Right renal pelvis (tissue), 4 donors: Measurements from ENCODE around the gene PDCD1LG2. TPM values are rescaled to one million over a fixed set of nuclear protein-coding genes. Genes with fewer than 3 reads are reported as not detected.
"Not testable (repeated sequence)": the region's sequence is repeated elsewhere in the genome, so short reads cannot be mapped to it uniquely, and the experiment has no call there.

Experiments
- DNase-seq, 4 donors: peaks; one replicate each; pipeline ENCODE4 v3.0.0-alpha.2; 2013; ENCODE audit warnings: low read depth in 4 of 4, low spot score in 3 of 4, missing footprints in 1 of 4
- polyA plus RNA-seq, 4 donors: library from polyadenylated mRNA; unstranded; fragments of 120-200 nt; gene quantifications; one replicate each; pipeline ENCODE4 v1.2.1, GENCODE V29; 2013; ENCODE audit not compliant: insufficient read length in 4 of 4

PDCD1LG2 gene
- polyA plus RNA-seq, 4 donors, result 0.09 to 0.13 TPM; not detected in 2

GRCh38 chr9:5493679-5494511 lies 16.4 kb upstream of the PDCD1LG2 start:
- no peak for DNase-seq

DNA sequence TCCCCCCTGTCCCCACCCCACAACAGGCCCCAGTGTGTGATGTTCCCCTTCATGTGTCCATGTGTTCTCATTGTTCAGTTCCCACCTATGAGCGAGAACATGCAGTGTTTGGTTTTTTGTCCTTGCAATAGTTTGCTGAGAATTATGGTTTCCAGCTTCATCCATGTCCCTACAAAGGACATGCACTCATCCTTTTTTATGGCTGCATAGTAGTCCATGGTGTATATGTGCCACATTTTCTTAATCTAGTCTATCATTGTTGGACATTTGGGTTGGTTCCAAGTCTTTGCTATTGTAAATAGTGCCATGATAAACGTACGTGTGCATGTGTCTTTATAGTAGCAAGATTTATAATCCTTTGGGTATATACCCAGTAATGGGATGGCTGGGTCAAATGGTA lies 15.6 kb upstream of the PDCD1LG2 start:
- DNase-seq, result not testable (repeated sequence)

GRCh38 chr9:5499157-5499556 lies 11.2 kb upstream of the PDCD1LG2 start:
- no peak for DNase-seq

DNA sequence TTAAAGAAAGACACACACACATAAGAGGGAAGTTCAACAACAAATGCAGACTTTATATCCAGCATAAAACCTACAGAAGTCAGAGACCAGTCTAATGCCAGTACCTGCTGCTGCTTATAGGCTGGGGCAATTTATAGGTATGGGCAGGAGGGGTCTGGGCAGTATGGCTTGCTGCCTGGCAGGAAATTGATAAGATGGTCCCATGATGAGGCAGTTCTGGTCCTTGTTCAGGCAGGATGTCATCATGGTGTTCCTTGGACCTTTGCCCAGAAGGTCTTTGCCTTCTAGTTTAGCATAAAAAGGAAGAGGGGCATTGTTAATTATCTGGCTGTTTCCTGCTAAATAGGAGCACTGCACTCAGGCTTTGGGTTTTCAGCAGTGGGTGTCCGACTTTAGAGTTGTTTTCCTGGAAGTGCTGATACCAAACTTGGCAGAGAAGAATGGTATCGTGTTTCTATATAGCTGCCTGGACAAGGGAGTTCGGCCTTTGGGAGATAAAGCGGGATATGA lies 10.4 kb upstream of the PDCD1LG2 start:
- peak in 3 of 4 donors; percentile 4 to 10 (median 7) for DNase-seq

- no peak for DNase-seq
These were observed 9.7 kb upstream of the PDCD1LG2 start for GRCh38 chr9:5500441-5501235.

- no peak for DNase-seq
These were observed 7.8 kb upstream of the PDCD1LG2 start for GRCh38 chr9:5502553-5502952.

DNA sequence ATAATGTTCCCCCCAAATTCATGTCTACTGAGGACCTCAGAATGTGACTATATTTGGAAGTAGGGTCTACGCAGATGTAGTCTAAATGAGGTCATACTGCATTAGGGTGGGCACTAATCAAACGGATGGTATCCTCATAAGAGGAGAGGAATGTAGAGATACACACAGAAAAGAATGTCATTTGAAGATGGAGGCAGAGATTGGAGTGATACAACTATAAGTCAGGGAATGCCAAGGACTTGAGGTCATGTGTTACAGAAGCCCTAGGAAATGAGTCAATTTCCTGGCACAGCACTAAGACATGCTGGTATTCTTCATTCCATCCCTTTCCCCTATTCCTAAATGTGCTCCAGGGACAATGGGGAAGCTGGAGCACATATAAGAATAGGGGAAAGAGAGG lies 758 bp upstream of the PDCD1LG2 start:
- DNase-seq, result no peak

GRCh38 chr9:5510989-5511388 lies 658 bp downstream of the PDCD1LG2 start:
- DNase-seq, result no peak

GRCh38 chr9:5511476-5511875 lies 1.1 kb downstream of the PDCD1LG2 start:
- DNase-seq, result no peak

GRCh38 chr9:5511935-5512580 lies 1.7 kb downstream of the PDCD1LG2 start:
- DNase-seq, result no peak

DNA sequence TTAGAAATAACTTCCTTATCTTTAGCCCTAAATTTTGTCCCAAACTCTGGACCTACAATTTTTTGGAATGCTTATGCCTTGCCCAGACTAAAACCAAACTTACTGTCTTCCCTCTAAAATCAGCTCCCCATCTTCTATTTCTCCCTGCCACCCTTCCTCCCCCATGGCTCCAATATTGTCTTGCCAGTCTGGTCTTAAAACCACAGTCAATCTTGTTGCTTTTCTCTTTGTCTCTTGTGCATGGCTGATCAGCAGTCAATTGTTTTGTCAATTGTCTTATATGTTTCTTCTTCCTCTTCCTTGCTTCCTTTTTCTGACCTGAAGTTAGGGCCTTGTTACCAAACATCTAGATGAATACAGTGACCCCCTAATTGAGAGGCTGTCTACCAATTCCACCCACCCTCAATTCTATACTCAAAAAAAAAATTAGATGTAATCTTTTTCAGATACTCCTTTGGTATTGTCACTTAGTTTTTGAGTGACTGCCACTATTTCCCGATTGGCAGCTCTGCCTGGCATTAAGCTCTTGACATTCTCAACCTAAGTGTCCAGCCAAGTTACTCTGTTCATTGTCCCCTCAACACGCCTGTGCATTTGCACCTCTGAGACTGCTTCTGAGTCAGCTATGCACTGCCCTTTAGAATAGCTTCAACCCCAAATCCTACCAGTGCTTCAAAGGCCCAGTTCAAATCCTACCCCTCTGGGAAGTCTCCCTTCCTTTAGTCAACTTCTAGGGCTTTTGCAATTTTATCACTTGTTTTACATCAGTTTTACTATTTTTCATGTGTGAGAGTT lies 2.5 kb downstream of the PDCD1LG2 start:
- DNase-seq, result no peak

DNA sequence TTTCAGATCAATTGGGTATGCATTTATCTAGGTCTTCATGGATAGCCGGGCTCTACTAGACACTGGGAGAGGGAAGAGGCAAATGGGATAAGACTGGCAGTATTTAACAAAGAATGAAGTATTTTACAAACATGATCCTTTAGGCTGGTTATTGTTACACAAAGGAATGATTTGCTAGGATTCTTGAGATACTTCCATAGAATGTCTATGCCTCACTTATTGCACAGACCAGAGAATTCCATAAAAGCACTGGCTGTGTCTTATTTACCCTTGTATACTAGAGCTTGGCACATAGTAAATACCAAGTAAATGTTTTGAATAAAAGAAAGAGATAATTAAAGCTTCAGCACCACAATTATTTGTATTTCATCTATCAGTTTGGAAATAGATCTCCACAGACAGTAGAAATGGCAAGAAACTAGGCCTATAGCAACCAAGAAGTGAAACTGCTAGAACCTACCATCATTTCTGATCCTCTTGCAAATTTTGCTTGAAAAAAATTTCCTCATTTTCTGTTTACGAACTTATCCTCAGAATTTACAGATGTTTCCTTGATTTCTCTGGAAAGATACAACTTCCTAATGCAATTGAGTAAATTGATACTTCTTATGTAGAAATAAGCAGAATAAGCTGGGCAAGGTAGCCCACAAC lies 3.8 kb downstream of the PDCD1LG2 start:
- DNase-seq, result no peak

DNA sequence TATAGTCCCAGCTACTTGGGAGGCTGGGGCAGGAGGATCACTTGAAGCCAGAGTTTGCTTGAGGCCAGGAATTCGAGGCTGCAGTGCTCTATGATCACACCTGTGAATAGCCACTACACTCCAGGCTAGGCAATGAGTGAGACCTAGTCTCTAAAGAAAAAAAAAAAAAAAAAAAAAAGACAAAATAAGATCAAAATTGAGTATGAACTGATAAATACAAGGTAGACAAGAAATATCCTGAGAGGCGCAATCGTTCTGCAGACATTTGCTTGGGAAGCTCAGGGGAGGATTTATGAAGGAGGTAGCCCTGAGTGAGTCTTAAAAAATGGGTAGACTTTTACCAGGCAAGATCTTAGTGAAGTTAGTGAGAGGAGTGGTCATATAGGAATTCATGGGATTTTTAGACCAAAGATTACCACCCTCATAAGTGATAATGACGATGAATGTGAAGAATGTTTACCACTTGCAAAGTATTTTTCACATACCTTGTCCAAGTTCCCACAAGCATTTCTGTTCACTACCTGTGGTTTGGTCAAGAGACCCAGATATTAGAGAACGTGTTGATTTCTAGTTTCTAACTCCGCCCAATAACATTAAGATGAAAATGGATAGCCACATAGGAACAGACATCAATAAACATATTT lies 4.4 kb downstream of the PDCD1LG2 start:
- no peak for DNase-seq

- no peak for DNase-seq
These were observed 4.9 kb downstream of the PDCD1LG2 start for GRCh38 chr9:5515261-5515650.

DNA sequence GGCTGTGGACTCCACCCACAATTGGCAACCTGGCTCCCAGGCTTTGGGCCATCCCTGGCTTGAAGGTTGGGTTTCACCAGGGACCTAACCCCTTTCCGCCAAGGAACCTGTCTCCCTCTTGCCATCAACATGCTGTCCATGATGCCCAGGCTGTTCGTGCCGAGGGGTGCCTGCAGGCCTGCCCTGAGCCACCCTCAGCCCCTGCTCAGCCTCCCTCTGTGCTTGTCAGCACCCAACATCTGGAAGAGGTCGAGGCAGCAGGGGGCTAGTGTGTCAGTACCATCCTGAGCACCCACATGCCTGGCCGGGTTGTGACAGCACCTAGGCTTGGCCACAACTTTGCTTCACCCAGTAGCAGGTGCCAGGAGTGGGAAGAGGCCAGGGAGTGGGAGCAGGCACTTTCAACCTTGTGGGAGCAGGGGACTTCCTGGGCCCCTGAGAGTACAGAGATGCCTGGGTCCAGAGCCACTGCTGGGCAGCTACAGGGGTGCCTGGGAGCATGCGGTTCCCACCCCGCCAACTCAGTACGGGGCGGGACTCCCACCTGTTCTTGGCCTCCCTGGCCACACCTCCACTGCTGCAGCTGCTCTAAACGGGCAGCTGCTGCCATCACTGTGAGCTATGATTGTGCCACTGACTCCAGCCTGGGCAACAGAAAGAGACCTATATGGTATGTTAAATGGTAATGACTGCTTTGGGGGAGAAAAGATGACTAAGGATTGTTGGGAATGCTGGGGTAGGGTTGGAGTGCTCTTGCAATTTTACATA lies 6.3 kb downstream of the PDCD1LG2 start:
- DNase-seq, result no peak

- DNase-seq, result no peak
These were observed 8.0 kb downstream of the PDCD1LG2 start for GRCh38 chr9:5518171-5518936.

DNA sequence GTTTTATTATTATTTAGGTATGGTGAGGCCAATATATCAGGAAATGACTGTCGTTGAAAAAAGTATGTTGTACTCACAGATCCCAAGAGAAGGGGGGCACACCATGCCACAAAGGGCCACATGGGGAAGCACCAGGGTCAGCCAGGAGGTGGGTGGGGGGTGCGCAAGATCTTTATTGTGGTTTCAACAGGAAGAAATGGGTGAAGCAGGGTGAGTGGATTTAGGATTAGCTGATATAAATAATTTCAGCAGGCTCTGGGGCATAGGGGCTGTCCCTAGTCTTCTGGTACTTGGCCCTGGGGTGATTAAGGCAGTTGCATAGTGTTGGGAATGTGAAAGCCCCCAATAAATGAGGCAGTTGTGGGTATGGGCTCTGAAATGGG lies 8.6 kb downstream of the PDCD1LG2 start:
- DNase-seq, result no peak

DNA sequence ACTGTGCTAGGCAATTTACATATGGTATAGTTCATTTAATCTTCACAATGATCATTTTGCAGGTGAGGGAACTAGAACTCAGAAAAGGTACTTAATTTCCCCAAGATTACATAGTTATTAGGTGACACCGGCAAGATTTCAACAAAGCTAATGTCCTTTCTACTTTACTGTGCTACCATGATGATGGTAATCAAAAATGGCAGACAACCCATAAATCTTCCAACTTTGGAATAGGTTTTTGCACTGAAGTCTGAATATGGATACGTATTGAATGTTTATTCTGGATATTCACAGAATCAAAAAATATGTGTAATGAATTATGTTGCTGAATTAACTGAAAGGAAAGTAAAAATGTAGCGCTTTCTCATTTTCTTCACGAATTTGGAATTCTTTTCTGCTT lies 13.8 kb downstream of the PDCD1LG2 start:
- DNase-seq, result no peak
